HG02970 (cell line): ENCODE measurements around the gene IRF2BP1.
"Not testable (repeated sequence)": the region's sequence is repeated elsewhere in the genome, so short reads cannot be mapped to it uniquely, and the experiment has no call there.

Experiments
- ATAC-seq: cut with Tn5 transposase; IDR thresholded peaks from one replicate; pipeline ENCODE4 v1.9.1; 2021; ENCODE audit warnings: mild to moderate bottlenecking, moderate library complexity, moderate number of reproducible peaks; ENCODE audit not compliant: unreplicated experiment, low FRiP score

Gene IRF2BP1

DNA sequence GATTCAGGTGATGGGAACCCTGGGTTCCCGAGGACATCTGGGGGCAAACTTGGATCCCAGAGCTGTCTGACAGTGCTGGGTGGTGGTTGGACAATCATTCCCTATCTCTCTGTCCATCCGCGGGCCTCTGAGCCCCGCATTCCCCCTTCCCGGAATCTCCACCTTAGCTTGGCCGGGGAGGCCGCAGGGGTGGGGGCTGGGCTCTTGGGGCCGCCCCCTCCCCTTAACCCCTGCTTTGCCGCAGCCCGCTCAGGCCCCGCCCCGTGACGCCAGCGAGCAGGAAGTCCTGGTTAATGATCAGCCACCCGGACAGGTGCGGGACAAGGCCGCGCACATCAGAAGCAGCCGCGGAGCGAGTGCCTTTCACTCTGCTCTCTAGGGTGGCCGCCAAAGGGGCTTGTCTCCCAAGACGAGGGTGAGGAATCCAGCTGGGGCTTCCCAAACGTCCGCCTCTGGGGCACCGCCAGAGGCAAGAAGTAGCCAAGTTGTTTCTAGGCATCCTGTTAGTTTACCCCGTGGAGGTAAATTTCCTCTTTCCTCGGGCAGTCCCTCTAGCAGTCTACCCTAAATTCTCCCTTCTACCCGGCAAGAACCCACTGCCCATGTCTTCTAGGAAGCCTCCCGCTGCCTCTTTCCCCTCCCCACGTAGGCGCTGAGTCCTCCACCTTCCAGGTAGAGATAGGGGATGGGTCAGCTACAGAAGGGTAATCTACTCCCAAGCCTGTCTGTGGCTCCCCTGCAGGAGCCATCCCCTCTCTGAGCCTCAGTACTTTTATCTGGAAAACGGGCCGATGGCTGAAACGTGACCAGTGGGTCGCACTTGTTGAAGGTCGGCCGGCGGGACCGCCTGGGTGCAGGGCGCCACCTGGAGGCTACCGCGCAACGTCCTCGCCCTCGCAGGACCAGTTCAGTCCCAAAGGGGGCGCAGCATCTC lies 3.0 kb downstream of the IRF2BP1 start:
- no peak for ATAC-seq

GRCh38 chr19:45881909-45882528 lies 3.9 kb downstream of the IRF2BP1 start:
- ATAC-seq = no peak

- no peak for ATAC-seq
These were observed 4.6 kb downstream of the IRF2BP1 start for GRCh38 chr19:45881082-45881908.

GRCh38 chr19:45879971-45880370 lies 6.0 kb downstream of the IRF2BP1 start:
- ATAC-seq = no peak

DNA sequence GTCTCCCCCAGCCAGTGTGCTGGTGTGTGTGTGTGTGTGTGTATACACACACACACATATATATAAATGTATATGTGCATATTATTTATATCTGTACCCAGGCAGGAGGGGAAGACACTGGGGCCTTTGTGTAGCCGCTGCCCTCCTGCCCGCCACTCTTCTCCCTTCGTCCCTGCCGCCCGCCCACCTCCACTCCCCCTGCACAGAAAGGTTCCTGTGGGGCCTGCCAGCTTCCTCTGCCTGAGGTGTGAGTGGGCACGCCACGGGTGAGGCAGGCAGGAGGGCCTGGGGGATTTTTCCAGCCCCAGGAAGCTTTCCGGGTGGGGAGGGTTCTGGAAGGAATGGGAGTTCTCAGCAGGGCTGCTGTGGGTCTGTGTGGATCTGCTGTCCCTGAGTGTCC lies 6.9 kb downstream of the IRF2BP1 start:
- no peak for ATAC-seq

DNA sequence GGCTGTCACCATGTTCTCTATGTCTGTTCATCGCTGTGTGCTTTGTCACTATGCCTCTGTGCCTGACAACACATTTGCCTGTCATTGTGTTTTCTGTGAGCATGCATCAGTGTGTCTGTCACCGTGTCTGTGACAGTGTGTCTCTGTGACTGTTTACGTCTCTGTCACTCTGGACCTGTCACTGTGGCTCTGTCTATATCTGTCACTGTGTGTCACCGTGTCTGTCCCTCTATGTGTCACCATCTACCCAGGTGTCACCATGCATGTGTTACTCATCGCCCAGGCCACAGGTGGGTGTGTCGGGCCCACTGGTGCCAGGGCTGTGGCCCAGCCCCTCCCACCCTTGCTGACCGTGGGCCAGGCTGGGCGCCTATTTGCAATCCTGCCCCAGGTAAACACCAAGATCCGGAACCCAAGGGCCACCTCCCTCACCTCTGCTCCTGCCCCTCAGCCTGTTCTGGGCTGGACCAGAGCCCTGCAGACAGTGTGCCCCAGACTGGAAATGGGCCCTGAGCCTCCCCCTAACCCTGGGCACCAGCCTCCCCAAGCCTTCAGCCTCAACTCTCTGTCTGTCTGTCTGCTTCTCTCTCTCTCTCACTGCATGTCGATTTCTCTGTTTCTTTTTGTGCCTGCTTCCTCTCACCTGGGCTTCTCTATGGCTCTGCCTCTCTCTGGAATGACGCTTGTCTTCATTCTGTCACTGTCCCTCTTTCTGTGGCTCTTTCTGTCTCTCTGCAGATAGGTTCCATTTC lies 7.7 kb downstream of the IRF2BP1 start:
- ATAC-seq = no peak

- ATAC-seq = no peak
These were observed 9.3 kb downstream of the IRF2BP1 start for GRCh38 chr19:45876411-45877197.

DNA sequence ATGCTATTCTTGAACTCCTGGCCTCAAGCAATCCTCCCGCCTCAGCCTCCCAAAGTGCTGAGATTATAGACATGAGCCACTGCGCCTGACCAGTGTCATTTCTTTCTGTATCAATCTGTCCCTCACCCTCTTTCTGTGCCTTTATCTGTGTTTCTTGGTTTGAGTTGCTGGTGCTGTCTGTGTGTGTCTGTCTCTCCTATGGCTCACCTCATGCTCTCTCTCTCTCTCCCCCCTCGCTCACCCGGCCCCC lies 9.9 kb downstream of the IRF2BP1 start:
- no peak for ATAC-seq

DNA sequence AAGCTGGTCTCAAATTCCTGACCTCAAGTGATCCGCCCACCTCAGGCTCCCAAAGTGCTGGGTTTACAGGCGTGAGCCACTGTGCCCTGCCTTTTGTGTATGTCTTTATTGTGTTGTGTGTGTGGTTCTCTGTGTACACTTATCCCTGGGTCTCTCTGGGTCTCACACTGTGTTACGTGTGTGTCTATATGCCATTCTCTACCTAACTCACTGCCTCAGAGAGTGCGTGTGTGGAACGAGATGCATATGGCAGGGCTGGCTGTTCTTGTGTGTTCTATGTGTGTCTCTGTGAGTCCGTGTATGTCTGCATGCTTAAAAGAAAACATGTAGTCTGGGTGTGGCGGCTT lies 11.3 kb downstream of the IRF2BP1 start:
- no peak for ATAC-seq

- no peak for ATAC-seq
These were observed 12.6 kb downstream of the IRF2BP1 start for GRCh38 chr19:45873219-45873772.

- ATAC-seq = no peak
These were observed 13.6 kb downstream of the IRF2BP1 start for GRCh38 chr19:45872095-45872919.

- ATAC-seq = no peak
These were observed 15.1 kb downstream of the IRF2BP1 start for GRCh38 chr19:45870798-45871197.

DNA sequence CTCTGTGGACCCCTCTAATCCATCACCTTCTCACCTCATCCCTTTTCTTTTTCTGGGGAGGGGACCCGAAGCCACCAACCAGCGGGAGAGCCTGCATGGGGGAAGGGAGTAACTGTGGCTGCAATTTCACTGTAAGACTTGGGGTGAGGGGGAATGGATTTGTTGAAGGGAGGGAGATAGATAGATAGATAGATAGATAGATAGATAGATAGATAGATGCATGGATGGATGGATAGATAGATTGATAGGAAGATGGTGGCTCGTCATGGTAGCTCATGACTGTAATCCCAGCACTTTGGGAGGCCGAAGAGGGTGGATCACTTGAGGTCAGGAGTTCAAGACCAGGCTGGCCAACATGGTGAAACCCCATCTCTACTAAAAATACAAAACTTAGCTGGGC lies 18.7 kb downstream of the IRF2BP1 start:
- ATAC-seq = not testable (repeated sequence)

DNA sequence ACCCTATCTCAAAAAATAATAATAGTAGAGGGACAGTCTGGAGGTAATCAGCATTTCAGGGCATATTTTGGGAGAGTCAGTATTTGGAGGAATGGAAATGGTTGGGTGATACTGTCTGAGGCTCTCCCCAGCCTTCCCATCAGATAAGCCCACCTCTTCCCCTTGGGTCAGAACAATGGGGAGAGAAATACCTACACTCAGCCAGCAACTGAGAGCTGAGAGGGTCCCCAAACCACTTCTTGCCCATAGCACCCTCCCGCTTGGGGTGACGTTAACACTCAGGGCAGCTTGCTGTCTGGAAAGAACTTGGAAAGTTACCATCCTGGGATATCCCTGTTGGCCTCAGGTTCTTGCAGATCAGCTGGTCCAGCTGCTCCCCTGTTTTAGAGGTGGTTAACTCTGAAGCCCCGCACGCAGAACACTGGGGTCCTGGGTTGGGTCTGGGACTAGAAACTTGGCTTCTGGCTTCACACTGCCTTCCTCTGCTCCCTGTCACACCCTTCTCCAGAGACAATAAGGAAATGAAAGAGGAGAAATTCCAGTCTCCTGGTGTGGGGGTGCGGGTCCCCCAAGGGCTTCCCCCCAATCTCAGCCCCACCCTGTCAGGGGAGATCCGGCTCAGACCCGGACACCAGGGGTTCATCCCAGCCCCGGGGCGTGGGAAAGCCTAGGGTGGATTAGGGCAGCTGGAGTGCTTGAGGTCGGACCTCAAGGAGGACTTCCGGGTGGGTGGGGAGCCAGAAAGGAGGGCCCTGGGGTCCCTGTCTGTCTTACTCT lies 19.4 kb downstream of the IRF2BP1 start:
- no peak for ATAC-seq

DNA sequence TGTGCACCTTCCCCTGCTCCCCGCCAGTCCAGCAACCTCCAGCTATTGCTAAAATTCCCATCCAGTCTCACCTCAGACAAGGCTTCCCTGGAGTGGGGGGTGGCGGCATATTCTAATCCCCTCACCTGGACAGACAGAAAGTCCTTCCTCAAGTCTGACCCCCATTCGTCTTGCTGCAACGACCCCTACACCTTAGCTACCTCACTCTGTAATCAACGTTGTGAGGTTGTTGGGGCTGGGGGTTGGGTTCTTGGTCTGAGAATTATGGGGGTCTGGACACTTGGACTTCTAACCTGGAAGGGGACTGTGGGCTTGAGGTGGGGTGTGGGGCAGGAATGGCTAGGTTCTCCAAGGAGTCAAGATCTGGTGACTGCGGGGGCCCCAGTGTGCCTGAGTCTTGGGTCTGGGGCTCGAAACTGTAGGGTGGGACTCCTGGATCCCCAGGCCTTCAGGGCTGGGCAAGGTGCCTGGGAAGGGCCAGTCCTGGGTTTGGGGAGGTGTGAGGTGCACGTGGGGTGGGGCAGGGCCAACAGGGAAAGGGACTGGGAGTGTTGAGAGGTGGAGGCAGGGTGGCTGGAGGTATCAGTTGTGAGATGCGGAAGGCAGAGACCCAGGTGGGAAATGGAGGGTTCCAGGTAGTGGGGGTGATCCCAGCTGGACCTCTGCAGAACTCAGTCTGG lies 20.5 kb downstream of the IRF2BP1 start:
- ATAC-seq = no peak

DNA sequence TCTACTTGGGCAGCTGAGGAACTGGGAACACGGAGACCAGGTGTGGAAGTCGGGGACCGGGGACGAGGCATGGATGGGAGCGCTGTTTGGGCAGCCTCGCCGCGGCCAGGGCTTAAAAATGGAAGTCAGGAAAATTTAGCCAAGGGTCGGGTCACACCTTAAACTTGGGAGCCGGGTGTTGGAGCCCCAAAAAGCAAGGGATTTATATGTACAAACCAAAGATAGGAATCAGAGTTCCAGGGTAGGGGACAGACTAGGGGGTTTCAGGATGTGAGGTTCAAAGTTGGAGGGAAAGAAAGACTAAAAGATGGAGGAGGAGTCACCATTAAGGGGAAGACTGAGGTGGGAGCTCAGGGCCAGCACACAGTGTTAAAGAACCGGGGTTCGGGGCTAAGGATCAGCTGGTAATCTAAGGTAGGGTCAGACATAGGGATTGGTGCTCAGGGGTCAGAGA lies 21.3 kb downstream of the IRF2BP1 start:
- ATAC-seq = no peak

- ATAC-seq = no peak
These were observed 21.9 kb downstream of the IRF2BP1 start, which contains the start of gene FOXA3 for GRCh38 chr19:45863840-45864628. Gene FOXA3, plus strand, starts transcription at chr19:45864326. Its CDS starts 131 bp downstream, at chr19:45864457.
